Choroid plexus epithelial cell (primary cell): Measurements from ENCODE around the gene TMEM269.

Experiments
- DNase-seq: peaks from one replicate; pipeline ENCODE4 v3.0.0-alpha.2; 2010; ENCODE audit warnings: low read depth
- H3K4me3 ChIP-seq: 2 replicates; pipeline ENCODE4 v1.5.1; 2011; ENCODE audit warnings: low read depth, mild to moderate bottlenecking, control low read depth, low read length, moderate library complexity
- TF ChIP-seq, protein P1 (sequence below): conservative IDR thresholded peaks from 2 replicates; pipeline ENCODE4 v1.5.1; 2011; ENCODE audit warnings: low read depth, mild to moderate bottlenecking, control low read depth, inconsistent platforms, low read length, moderate library complexity

TMEM269 gene

GRCh38 chr1:42777852-42778251, 6.9 kb upstream of the TMEM269 start:
- H3K4me3 ChIP-seq = no peak overlapping the region
- DNase-seq = peak; percentile 72
- TF ChIP-seq, protein P1, sequence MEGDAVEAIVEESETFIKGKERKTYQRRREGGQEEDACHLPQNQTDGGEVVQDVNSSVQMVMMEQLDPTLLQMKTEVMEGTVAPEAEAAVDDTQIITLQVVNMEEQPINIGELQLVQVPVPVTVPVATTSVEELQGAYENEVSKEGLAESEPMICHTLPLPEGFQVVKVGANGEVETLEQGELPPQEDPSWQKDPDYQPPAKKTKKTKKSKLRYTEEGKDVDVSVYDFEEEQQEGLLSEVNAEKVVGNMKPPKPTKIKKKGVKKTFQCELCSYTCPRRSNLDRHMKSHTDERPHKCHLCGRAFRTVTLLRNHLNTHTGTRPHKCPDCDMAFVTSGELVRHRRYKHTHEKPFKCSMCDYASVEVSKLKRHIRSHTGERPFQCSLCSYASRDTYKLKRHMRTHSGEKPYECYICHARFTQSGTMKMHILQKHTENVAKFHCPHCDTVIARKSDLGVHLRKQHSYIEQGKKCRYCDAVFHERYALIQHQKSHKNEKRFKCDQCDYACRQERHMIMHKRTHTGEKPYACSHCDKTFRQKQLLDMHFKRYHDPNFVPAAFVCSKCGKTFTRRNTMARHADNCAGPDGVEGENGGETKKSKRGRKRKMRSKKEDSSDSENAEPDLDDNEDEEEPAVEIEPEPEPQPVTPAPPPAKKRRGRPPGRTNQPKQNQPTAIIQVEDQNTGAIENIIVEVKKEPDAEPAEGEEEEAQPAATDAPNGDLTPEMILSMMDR = peak; percentile 89

DNA sequence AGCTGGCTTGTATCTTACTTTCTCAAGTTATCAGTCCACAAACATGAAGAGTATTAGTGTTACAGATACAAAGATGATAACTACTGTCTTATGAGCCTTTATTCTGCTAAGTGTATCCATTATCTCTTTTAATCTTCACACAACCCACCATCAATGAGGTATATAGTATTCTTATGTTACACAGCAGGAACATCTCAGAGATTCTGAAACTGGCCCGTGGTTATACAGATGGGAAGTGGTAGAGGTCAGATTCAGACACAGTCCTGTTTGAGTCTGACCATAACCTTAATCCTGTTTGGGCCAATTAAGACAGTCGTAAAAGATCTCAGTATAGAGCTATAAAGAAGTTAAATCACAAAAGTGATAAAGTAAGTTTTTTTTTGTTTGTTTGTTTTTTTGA, 5.1 kb upstream of the TMEM269 start:
- DNase-seq = no peak
- no peak overlapping the region for H3K4me3 ChIP-seq
- TF ChIP-seq, protein P1 = no peak

- TF ChIP-seq, protein P1 = no peak
- DNase-seq = no peak
- no peak overlapping the region for H3K4me3 ChIP-seq
Observed at GRCh38 chr1:42780176-42780575, 4.6 kb upstream of the TMEM269 start.

DNA sequence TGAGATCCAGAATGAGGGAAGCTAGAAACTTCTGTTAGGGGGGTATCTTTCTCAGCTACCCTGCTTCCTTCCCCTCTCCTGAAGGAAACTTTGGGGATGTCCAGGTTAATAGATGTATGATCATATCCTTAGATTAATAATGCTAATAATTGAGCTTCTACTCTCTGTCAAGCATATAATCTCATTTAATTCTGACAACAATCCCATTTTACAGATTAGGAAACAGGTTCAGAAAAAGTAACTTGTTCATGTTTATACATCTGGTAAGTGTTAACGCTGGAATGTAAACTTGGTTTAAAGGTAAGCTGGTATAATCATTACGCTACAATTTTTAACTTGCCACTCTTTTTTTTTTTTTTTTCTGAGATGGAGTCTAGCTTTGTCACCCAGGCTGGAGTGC, 1.7 kb upstream of the TMEM269 start:
- no peak for DNase-seq
- TF ChIP-seq, protein P1 = no peak
- H3K4me3 ChIP-seq = no peak overlapping the region

GRCh38 chr1:42784547-42784945, 245 bp upstream of the TMEM269 start:
- TF ChIP-seq, protein P1 = no peak
- H3K4me3 ChIP-seq = no peak overlapping the region
- no peak for DNase-seq

DNA sequence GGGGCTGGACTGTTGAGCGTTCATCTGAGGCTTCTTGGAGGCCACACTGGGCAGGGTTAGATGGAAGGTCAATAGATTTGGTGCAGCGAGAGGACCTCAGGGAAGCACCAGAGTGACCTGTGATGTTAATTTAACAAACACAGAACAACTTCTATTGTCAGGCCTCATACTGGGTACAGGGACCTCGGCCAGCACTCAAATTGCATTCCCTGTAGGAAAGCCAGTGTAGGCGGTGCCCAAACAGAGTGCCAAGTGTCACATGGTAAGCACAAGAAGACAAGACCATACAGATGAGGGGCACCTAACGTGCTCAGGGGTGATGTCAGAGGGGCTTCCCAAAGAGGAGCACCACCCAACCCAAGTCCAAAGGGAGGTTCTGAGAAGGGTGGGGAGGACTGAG, 1.3 kb downstream of the TMEM269 start:
- no peak for DNase-seq
- no peak overlapping the region for H3K4me3 ChIP-seq
- TF ChIP-seq, protein P1 = no peak

GRCh38 chr1:42788021-42788420, 3.2 kb downstream of the TMEM269 start:
- TF ChIP-seq, protein P1 = no peak
- no peak for DNase-seq
- no peak overlapping the region for H3K4me3 ChIP-seq
